Stimulated activated CD8-positive, alpha-beta memory T cell treated with anti-CD3 and anti-CD28 coated beads, Interleukin-2, amount 100 ng/mL, for 48 hours (primary cell): Measurements from ENCODE around the gene NR1I3.

ENCODE experiments used
- DNase-seq, 2 donors: peaks; one replicate each; pipeline ENCODE4 v3.0.0-alpha.2; 2020; ENCODE audit warnings: low read depth in 2 of 2

Gene NR1I3

DNA sequence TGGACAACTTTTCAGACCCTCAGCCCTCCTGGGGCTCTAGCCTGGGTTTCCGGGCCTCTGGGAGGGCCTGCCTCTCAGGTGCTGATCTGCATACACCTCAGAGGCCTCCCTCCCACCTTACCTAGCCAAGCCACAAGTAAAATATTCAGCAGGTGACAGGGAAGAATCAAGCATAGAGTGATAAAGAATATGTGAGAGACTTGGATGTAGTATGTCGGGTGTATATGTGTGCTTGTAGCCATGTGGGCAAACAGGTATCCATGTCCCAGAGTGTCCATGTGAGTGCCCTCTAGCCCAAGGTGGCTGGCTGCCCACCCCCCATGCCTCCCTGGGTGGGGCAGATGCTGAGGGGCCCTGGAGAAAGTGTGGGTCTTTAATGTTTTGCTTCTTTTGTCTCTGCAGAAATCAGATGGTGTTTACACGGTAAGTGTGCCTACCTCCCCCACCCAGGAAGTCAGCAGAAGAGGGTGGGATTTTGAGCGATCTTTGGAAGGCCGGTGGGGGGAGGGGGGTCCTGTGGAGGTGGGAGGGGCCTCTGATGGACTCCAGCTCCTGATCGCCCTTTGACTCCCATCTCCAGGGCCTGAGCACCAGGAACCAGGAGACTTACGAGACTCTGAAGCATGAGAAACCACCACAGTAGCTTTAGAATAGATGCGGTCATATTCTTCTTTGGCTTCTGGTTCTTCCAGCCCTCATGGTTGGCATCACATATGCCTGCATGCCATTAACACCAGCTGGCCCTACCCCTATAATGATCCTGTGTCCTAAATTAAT lies 19.5 kb downstream of the NR1I3 start:
- DNase-seq: no peak

DNA sequence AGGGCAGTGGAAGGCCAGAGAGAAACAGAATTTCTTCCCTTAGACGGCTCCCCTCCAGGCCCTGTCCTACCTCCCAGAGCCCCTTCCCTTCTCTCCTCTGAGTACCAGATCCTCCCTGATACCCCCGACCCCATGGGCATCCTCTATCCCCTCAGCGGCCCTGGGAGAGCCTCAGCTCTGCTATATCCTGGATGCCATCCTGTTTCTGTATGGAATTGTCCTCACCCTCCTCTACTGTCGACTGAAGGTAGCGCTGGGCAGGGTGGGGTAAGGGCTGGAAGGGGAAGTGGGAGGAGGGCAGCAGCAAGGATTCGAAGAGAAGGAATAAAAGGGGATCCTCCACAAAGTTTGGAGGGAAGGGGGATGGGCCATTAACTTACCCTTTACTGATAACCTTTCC lies 20.2 kb downstream of the NR1I3 start:
- DNase-seq: no peak

GRCh38 chr1:161216945-161217712 lies 20.9 kb downstream of the NR1I3 start:
- no peak for DNase-seq

DNA sequence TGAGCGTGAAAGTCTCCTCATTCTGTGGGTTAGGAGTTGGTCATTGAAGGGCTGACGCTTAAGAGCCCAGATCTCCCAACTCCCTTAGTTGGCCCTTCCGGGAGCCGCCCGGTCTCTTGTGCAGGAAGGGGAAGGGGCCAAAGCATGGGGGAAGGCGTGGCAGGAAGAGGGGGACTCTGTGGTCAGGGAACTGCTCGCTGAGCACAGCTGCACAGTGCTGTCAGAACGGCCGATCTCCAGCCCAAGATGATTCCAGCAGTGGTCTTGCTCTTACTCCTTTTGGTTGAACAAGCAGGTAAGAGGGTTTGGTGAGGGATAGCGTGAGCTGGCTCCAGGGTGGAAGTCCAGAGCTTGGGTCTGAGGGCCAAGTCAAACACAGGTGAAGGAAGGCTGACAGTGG lies 22.9 kb downstream of the NR1I3 start, which contains the start of gene FCER1G:
TSS of gene FCER1G (plus strand) at position 220 of the 400 bp plus-strand sequence. CDS start at position 247, 27 bp downstream.
- no peak for DNase-seq

DNA sequence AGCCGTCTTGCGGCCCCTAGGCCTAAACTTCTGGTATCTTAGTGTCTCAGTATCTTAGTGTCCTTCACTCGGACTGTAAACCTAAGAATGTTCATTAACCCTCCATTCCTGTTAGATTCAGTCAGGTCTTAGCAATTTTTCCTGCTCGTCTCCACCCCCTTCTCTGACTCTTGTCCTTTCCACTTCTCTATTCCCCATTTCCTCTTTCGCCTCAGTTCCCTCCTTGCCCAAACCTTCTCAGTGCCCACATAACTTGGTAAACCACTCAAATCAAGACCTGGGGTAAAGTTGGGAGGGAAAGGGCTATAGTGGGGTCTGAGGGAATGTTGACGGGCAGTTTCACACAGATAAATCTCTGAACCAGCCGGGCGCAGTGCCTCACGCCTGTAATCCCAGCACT lies 23.6 kb downstream of the NR1I3 start:
- no peak for DNase-seq

GRCh38 chr1:161209790-161210409 lies 28.1 kb downstream of the NR1I3 start:
- DNase-seq: peak; percentile 49 to 53

DNA sequence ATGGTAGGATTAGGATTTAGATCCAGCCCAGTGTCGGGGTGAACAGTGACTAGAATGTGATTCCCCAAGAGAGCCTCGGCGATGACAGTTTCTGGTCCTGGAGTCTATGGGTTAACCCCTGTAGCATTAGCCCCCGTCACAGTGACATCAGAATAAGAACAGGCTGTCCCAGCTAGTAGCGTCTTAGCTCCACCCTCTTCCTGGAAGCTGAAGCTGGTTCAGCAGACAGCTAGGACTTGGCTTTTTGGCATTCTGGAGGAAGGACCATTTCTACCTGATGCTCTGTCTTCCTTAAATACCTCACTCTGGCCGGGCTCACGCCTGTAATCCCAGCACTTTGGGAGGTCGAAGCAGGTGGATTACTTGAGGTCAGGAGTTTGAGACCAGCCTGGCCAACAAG lies 30.8 kb downstream of the NR1I3 start:
- DNase-seq: no peak

DNA sequence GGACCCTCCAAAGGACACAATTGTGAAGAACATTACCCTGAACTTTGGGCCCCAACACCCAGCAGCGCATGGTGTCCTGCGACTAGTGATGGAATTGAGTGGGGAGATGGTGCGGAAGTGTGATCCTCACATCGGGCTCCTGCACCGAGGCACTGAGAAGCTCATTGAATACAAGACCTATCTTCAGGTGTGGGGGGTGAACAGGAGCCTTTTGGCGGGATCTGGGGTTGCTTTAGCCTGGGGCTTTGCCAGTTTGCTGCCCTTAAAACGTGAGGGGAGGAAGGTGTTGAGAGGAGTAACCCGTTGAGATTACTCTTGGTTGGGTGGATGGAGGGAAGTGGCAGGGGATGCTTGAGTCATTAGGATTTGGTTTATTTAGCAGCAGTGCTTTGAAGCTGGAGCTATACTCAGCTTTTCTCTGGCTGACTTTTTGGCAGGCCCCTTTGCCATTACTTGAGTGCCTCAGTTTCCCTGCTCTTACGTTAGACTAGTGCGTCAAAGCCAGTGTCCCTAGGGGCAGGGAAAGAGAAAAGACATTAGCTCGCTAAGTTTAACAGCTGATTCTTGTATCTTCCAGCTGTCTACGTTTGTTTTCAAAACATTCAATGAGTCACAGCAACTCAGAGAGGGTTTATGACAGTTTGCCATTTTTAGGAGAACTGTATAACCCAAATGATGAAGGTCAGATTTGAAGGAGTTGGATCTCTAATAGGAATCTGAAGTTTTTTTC lies 31.4 kb downstream of the NR1I3 start:
- DNase-seq: no peak

- DNase-seq: peak; percentile 85 to 92
Observed at GRCh38 chr1:161201836-161202712, 35.9 kb downstream of the NR1I3 start, which contains the start of gene NDUFS2. TSS of gene NDUFS2 (plus strand) at chr1:161202367. CDS start at chr1:161202386, 19 bp downstream.

- DNase-seq: no peak
Observed at GRCh38 chr1:161200992-161201835, 36.8 kb downstream of the NR1I3 start.

DNA sequence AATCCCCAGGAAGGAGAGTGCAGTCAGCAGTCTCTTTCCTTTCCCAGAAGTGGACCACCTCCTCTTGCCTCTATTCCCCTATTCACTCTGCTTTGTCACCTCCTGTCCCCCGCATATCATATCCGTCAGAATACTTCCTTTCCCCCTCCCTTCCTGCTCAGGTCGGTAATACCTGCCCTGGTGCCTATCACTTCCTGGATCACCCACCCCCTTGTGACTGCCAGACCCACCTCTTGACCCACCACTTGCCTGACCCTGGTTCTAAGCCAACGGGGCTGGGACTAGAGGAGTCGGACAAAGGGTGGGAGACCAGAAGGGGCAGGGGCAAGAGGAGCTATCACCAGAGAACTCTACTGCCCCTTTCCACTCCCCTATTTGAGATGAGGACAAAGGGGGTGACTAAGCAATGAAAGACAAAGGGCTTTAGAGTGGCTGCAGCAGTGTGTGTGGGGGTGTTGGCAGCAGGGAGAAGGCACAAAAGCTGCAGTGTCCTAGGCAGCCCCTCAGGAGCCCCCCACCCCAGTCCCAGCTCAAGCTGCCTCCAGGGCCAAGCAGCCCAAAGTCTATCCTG lies 37.5 kb downstream of the NR1I3 start:
- DNase-seq: no peak

GRCh38 chr1:161199506-161200139 lies 38.4 kb downstream of the NR1I3 start:
- no peak for DNase-seq

DNA sequence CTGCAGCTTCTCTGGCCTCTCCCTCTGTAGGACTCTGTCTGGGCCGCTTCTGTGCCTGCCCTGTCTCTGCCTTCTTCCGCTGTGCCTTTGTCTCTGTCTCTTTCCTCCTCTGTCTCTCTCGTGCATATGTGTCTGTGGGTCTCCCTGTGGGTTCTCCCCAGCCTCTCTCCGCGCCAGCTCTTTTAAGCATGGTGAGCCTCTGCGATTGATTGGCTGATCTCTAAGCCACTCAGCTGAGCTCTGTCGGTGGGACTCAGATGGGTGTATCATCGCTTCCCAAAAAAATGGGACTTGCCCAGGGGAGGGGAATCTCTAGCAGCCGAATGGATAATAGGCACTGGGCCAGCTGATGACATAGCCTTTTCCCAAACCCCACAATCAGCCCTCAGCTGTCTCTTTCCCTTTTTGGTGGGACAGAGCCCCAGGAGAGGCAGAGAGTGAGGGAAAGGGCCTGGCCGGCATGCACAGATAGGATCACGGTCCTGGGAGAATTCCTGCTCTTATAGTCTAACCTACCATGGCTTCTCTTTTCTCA lies 39.0 kb downstream of the NR1I3 start, which contains the start of gene ADAMTS4:
TSS of gene ADAMTS4 (minus strand) at position 158 of the 535 bp plus-strand sequence. CDS start 427 bp downstream, outside the sequence.
- DNase-seq: no peak

DNA sequence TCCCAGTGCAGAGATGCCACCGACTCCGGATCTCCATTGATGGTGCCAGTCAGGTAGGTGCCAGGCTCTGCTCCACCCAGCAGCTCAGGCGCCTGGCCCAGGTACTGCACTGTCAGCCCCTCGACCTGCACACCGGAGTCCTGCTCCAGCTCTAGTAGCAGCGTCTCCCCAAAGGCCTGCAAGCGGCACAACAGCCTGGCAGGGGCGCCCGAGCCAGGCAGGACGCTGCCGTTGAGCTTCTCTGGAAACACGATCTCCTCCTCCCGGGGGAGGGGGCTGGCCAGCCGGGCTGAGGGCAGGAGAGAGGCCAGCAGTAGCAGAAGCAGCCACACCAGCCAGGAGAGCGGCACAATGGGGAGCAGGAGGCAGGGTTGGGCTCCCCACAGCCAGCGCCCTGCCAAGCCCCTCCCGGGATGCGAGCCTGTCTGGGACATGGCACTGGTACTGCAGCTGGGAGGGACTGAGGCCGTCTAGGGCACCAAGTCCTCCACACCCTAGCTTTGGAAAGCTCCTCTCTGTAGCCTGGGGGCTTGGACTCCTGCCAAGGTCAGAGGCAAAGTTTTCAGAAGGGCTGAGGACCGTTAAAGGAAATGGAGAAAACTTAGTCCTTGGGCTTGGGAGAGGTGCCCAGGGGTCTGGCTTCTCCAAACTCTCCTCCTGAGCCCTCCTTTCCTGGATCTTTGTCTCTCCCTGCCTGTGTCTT lies 39.7 kb downstream of the NR1I3 start:
- no peak for DNase-seq

DNA sequence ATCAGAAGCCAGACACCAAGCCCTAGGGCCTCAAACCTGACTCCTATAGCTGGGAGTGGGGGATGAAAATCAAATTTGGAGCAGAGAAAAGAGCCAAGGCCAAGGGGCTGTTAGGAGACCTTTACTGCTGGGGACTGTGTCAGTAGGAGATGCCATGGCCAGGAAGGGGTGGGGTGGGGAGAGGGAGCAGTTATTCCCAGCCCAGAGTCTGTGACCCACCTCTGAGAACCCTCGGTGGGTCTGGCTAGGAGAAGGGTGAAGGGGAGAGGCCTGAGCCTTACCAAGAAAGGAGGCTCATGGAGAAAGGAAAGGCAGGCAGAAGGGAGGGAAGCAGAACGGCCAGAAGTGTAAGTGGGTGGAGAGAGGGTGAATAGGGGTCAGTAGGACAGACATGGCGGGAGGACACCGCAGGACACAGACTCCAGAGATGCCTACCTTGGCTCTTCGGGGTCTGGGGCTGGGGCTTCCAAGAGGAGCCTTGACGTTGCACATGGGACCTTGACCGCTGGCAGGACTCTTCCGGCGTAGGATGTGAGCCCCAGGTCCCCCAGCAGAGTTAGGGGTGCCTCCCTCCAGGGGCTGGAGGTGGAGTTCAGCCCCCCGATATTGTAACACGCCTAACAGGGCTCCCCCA lies 40.3 kb downstream of the NR1I3 start:
- DNase-seq: no peak

DNA sequence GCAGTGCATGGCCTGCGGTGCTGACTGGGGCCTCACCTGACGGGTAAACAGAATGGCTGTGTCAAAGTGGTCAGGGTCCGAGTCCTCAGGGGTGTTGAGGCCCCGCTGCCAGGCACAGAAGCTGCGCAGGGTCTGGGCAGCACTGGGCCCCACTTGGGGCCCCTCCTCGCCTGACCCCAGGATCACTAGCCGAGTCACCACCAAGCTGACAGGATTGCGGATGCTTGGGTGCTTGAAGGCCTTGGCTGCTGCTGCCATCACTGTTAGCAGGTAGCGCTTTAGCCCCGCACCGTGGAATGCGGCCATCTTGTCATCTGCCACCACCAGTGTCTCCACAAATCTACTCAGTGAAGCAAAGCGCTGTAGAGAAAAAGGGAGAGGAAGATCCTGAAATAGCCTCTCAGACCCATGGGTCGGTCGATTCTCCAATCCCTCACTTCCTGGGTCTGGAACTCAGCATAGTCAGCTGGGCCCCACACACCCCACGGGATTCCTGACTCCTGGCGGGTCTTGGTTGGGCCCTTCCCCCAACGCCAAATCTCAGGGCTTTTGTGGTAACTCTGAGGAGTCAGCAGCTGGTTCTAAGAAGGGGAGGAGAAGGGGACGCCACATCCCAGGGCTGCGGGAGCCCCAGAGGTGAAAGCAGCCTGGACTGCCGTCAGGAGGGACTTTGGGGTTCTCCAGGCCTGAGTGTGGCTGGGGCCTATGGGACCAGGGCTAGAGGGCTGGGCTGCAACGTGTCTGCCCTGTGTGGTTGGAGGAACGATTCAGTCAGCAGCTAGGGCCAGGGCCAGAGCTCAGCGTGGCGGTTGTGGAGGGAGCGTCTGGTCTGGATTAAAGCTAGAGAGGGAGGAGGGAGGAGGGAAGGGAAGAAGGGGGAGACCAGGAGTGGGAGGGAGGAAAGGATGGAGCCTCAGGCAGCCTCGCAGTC lies 41.2 kb downstream of the NR1I3 start:
- DNase-seq: no peak
